C4-2B (cell line): Measurements from ENCODE around the gene TTLL13.

Source experiments
- CTCF ChIP-seq: fragments of 450-650 bp; conservative IDR thresholded peaks from 2 replicates; pipeline ENCODE4 v1.5.1; 2017; ENCODE audit warnings: mild to moderate bottlenecking
- ZFX ChIP-seq: fragments of 450-650 bp; IDR thresholded peaks from 2 replicates; pipeline ENCODE4 v1.6.1; 2017

- TF ChIP-seq CTCF = no peak
- TF ChIP-seq ZFX = peak; percentile 72; the same call in 1 of the 2 replicates
Observed at GRCh38 chr15:90201130-90201943, 48.0 kb upstream of the TTLL13 start, which contains the start of gene SEMA4B.
